ENCODE results near the gene ALG1. TPM values are rescaled to one million over a fixed set of nuclear protein-coding genes. Genes with fewer than 3 reads are reported as not detected.

Gene ALG1
- total and polyA plus RNA-seq, 2 of the 13 experiments (the other 11 are each of a cell fraction or from before 2014, with no cell fraction given): 43.3 to 75.6 TPM

DNA sequence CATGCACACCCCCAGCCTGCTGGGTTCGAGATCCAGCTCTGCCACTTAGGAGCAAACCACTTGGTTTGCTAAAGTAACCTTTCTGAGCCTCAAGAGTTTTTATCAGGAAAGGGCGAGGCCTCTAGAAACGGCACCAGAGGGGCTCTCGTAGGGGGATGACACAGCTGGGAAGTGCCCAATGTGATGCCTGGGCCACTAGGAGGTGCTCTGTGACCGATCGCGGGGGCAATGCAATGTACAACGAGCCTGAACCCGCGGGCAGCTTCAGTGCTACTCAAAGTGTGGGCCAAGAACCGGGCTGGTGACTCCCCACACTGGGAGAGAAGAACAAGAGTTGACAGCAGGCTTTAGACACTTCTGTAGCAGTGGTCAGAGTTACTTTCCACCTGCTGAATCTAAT is 15.3 kb upstream of the ALG1 start (continued):
- no peak for TF ChIP-seq REL (CRISPR knock-in tag; conservative IDR thresholded peaks at IDR 0.05)
- TF ChIP-seq THRA (CRISPR knock-in tag; IDR thresholded peaks at IDR 0.05; ENCODE audit: borderline replicate concordance): peak; percentile 20; the same call in 1 of the 2 replicates
- TF ChIP-seq, protein P1, sequence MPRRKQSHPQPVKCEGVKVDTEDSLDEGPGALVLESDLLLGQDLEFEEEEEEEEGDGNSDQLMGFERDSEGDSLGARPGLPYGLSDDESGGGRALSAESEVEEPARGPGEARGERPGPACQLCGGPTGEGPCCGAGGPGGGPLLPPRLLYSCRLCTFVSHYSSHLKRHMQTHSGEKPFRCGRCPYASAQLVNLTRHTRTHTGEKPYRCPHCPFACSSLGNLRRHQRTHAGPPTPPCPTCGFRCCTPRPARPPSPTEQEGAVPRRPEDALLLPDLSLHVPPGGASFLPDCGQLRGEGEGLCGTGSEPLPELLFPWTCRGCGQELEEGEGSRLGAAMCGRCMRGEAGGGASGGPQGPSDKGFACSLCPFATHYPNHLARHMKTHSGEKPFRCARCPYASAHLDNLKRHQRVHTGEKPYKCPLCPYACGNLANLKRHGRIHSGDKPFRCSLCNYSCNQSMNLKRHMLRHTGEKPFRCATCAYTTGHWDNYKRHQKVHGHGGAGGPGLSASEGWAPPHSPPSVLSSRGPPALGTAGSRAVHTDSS (CRISPR knock-in tag; conservative IDR thresholded peaks at IDR 0.05): 0 out of 2 replicates have a peak, but pooled peaks have one; percentile 65
- TF ChIP-seq MYC (CRISPR knock-in tag; IDR thresholded peaks at IDR 0.05; ENCODE audit: borderline replicate concordance): no peak
- TF ChIP-seq, protein P2, sequence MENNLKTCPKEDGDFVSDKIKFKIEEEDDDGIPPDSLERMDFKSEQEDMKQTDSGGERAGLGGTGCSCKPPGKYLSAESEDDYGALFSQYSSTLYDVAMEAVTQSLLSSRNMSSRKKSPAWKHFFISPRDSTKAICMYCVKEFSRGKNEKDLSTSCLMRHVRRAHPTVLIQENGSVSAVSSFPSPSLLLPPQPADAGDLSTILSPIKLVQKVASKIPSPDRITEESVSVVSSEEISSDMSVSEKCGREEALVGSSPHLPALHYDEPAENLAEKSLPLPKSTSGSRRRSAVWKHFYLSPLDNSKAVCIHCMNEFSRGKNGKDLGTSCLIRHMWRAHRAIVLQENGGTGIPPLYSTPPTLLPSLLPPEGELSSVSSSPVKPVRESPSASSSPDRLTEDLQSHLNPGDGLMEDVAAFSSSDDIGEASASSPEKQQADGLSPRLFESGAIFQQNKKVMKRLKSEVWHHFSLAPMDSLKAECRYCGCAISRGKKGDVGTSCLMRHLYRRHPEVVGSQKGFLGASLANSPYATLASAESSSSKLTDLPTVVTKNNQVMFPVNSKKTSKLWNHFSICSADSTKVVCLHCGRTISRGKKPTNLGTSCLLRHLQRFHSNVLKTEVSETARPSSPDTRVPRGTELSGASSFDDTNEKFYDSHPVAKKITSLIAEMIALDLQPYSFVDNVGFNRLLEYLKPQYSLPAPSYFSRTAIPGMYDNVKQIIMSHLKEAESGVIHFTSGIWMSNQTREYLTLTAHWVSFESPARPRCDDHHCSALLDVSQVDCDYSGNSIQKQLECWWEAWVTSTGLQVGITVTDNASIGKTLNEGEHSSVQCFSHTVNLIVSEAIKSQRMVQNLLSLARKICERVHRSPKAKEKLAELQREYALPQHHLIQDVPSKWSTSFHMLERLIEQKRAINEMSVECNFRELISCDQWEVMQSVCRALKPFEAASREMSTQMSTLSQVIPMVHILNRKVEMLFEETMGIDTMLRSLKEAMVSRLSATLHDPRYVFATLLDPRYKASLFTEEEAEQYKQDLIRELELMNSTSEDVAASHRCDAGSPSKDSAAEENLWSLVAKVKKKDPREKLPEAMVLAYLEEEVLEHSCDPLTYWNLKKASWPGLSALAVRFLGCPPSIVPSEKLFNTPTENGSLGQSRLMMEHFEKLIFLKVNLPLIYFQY (CRISPR knock-in tag; IDR thresholded peaks at IDR 0.05; ENCODE audit: borderline replicate concordance): no peak
- TF ChIP-seq AHDC1 (CRISPR knock-in tag; IDR thresholded peaks at IDR 0.05; ENCODE audit: borderline replicate concordance): no peak
- no peak for TF ChIP-seq SNAPC5 (CRISPR knock-in tag; IDR thresholded peaks at IDR 0.05; ENCODE audit: borderline replicate concordance)
- TF ChIP-seq HOXA3 (CRISPR knock-in tag; IDR thresholded peaks at IDR 0.05): peak; percentile 54; the same call in 1 of the 2 replicates
- TF ChIP-seq MED1 (CRISPR knock-in tag; IDR thresholded peaks at IDR 0.05): no peak
- no peak for TF ChIP-seq ZNF747 (CRISPR knock-in tag; IDR thresholded peaks at IDR 0.05; ENCODE audit: borderline replicate concordance)
- no peak for TF ChIP-seq RFXANK (CRISPR knock-in tag; IDR thresholded peaks at IDR 0.05)
- 0 out of 2 replicates have a peak, but pooled peaks have one; percentile 60 for TF ChIP-seq NKX3-1 (CRISPR knock-in tag; IDR thresholded peaks at IDR 0.05)
- TF ChIP-seq RCOR2 (CRISPR knock-in tag; IDR thresholded peaks at IDR 0.05): no peak
- TF ChIP-seq YEATS2 (CRISPR knock-in tag; IDR thresholded peaks at IDR 0.05; ENCODE audit: borderline replicate concordance): no peak
- no peak for TF ChIP-seq ZNF33B (CRISPR knock-in tag; IDR thresholded peaks at IDR 0.05)
- no peak for TF ChIP-seq PRPF4 (IDR thresholded peaks at IDR 0.05; ENCODE audit: low read depth, low read length, poor library complexity, severe bottlenecking)
- no peak for TF ChIP-seq ZNF383 (CRISPR knock-in tag; IDR thresholded peaks at IDR 0.05; ENCODE audit: borderline replicate concordance)
- 0 out of 2 replicates have a peak, but pooled peaks have one; percentile 32 for TF ChIP-seq ZFY (CRISPR knock-in tag; IDR thresholded peaks at IDR 0.05)
